OCI-LY3 (cell line): ENCODE measurements around the gene NELL1.

Experiments used
- H2AFZ ChIP-seq: fragments of 200-600, 300-600 bp; shearing (Covaris generic); 2 replicates; pipeline ENCODE4 v1.6.0; 2014; ENCODE audit warnings: antibody characterized with exemption, low read depth, low read length
- H3K27ac ChIP-seq: fragments of 200-600, 300-600 bp; sonication (generic); 2 replicates; pipeline ENCODE4 v1.5.1; 2014; ENCODE audit warnings: mild to moderate bottlenecking, low read length, moderate library complexity, mixed read lengths
- H3K27me3 ChIP-seq: fragments of 200-600, 300-600 bp; sonication (generic); 2 replicates; pipeline ENCODE4 v1.6.1; 2014; ENCODE audit warnings: low read depth, low read length, mixed read lengths
- H3K36me3 ChIP-seq: fragments of 200-600, 300-600 bp; sonication (generic); replicated peaks from 2 replicates; pipeline ENCODE3; 2014; ENCODE audit warnings: low read depth, low read length, mixed read lengths
- H3K4me1 ChIP-seq: fragments of 300-600, 200-600 bp; sonication (generic); 2 replicates; pipeline ENCODE4 v1.6.1; 2014; ENCODE audit warnings: low read length, mixed read lengths
- H3K4me2 ChIP-seq: fragments of 200-600, 300-600 bp; sonication (generic); 2 replicates; pipeline ENCODE4 v1.6.1; 2014; ENCODE audit warnings: low read length, mixed read lengths
- H3K4me3 ChIP-seq: fragments of 300-600, 200-600 bp; sonication (generic); 2 replicates; pipeline ENCODE4 v1.5.1; 2014; ENCODE audit warnings: antibody characterized with exemption, mild to moderate bottlenecking, low read length, moderate library complexity
- H3K79me2 ChIP-seq: fragments of 300-600, 200-600 bp; shearing (Covaris generic); 2 replicates; pipeline ENCODE4 v1.6.1; 2014; ENCODE audit warnings: mild to moderate bottlenecking, low read length, mixed read lengths
- H3K9ac ChIP-seq: fragments of 300-600, 200-600 bp; shearing (Covaris generic); 2 replicates; pipeline ENCODE4 v1.6.0; 2014; ENCODE audit warnings: mild to moderate bottlenecking, low read length, moderate library complexity
- H3K9me3 ChIP-seq: fragments of 200-600, 300-600 bp; shearing (Covaris generic); 2 replicates; pipeline ENCODE4 v1.6.1; 2014; ENCODE audit warnings: low read length, mixed read lengths; ENCODE audit not compliant: insufficient read depth
- H4K20me1 ChIP-seq: fragments of 200-600, 300-600 bp; sonication (generic); 2 replicates; pipeline ENCODE4 v1.6.1; 2016; ENCODE audit warnings: low read length, mixed read lengths; ENCODE audit not compliant: insufficient read depth
- CTCF ChIP-seq: fragments of 200-600, 300-600 bp; sonication (generic); IDR thresholded peaks from 2 replicates; pipeline ENCODE4 v1.5.1; 2014; ENCODE audit warnings: antibody characterized with exemption, low read length, low read depth
- EZH2phosphoT487 ChIP-seq: fragments of 200-600 bp; shearing (Covaris generic); IDR thresholded peaks from 2 replicates; pipeline ENCODE4 v1.6.1; 2018; ENCODE audit warnings: antibody characterized with exemption, mixed run types, low read depth

Gene NELL1

GRCh38 chr11:20934516-20934915 lies 265.1 kb downstream of the NELL1 start:
- no peak overlapping the region for H3K4me3 ChIP-seq
- no peaks in the 10 kb centered on the region for H3K36me3 ChIP-seq
- H3K27ac ChIP-seq: no peak overlapping the region
- H3K9me3 ChIP-seq: no peaks in the 10 kb centered on the region
- H3K9ac ChIP-seq: no peak overlapping the region
- no peaks in the 10 kb centered on the region for H3K79me2 ChIP-seq
- H3K4me1 ChIP-seq: no peaks in the 10 kb centered on the region
- no peak for TF ChIP-seq EZH2phosphoT487
- TF ChIP-seq CTCF: no peak
- peaks cover 14% of the 10 kb centered on the region for H3K27me3 ChIP-seq
- no peak overlapping the region for H3K4me2 ChIP-seq
- H4K20me1 ChIP-seq: no peaks in the 10 kb centered on the region
- H2AFZ ChIP-seq: no peak overlapping the region

DNA sequence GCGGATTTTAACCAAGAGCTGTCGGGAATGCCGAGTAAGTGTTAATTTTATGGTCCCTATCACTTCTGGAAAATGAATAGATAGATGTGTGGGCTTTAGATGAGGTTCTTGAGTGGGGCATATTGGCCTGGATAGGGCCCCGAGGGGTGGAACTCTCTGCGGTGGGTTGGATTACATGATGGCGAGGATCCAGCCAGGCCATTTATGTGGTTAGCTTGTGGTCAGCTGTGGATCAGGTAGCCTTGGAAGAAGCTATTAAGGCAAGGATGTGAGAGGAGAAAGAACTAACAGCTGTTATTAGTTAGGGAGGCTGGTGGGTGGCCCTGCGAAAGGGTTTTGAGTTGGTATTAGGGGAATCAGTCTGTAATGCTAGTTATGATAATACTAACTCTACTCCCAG lies 268.4 kb downstream of the NELL1 start:
- H3K4me1 ChIP-seq: no peaks in the 10 kb centered on the region
- TF ChIP-seq CTCF (no peak), EZH2phosphoT487 (no peak)
- no peak overlapping the region for H3K4me2 ChIP-seq
- H3K79me2 ChIP-seq: no peaks in the 10 kb centered on the region
- no peak overlapping the region for H3K4me3 ChIP-seq
- peaks cover 14% of the 10 kb centered on the region for H3K27me3 ChIP-seq
- H3K27ac ChIP-seq: no peak overlapping the region
- H4K20me1 ChIP-seq: no peaks in the 10 kb centered on the region
- no peaks in the 10 kb centered on the region for H3K36me3 ChIP-seq
- H3K9me3 ChIP-seq: no peaks in the 10 kb centered on the region
- no peak overlapping the region for H2AFZ ChIP-seq
- no peak overlapping the region for H3K9ac ChIP-seq

DNA sequence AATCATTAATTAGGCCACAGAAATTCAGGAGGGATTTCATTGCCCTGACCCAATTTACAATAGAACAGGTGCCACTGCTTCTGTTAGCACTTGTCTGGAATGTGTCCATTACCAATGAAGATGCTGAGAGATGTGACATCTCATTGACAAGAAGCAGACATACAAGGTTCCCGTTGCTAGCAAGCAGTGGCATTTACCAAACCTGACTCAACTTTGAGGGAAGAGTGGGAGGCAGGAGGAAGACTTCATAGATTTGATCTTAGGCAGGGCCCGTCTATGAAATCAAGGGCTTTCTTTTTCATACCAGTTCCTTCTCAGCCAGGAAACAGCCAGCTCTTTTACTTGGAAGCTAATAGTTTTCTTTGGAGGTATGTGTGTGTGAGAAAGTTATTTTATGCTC lies 280.2 kb downstream of the NELL1 start:
- Histone ChIP-seq H3K4me2 (no peak overlapping the region), H4K20me1 (no peaks in the 10 kb centered on the region), H3K4me1 (no peaks in the 10 kb centered on the region), H2AFZ (no peak overlapping the region), H3K36me3 (no peaks in the 10 kb centered on the region), H3K9me3 (no peaks in the 10 kb centered on the region), H3K27ac (no peak overlapping the region), H3K4me3 (no peak overlapping the region), H3K9ac (no peak overlapping the region), H3K79me2 (no peaks in the 10 kb centered on the region), H3K27me3 (no peaks in the 10 kb centered on the region)
- TF ChIP-seq EZH2phosphoT487 (no peak), CTCF (no peak)

DNA sequence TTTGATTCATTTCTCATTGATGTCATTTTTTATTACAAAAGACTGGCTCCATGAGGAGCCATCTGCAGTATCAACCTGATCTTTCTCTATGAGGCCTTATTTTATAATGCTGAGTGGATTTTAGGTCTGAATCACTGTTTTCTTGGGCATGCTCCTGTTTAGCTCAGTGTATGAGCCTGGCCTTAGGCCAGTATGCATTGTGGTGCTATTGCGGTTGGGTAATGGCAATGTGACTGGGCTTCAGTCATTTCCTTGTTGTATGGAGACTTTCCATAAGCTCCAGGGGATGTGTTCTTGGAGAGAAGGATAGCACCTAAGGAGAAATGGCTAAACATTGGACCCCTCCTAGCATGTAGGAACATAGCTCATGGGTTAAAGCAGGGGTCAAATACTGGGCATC lies 293.2 kb downstream of the NELL1 start:
- no peak overlapping the region for H3K4me2 ChIP-seq
- H3K9ac ChIP-seq: no peak overlapping the region
- no peak overlapping the region for H3K4me3 ChIP-seq
- H3K4me1 ChIP-seq: no peaks in the 10 kb centered on the region
- no peaks in the 10 kb centered on the region for H3K27me3 ChIP-seq
- no peaks in the 10 kb centered on the region for H4K20me1 ChIP-seq
- no peak overlapping the region for H3K27ac ChIP-seq
- no peak overlapping the region for H2AFZ ChIP-seq
- H3K9me3 ChIP-seq: no peaks in the 10 kb centered on the region
- no peaks in the 10 kb centered on the region for H3K36me3 ChIP-seq
- no peaks in the 10 kb centered on the region for H3K79me2 ChIP-seq
- TF ChIP-seq CTCF (no peak), EZH2phosphoT487 (no peak)
